Right lobe of liver (tissue), 6 donors: ENCODE data around the gene PTPRN2. TPM values are rescaled to one million over a fixed set of nuclear protein-coding genes. Genes with fewer than 3 reads are reported as not detected.

ENCODE experiments used
- ATAC-seq, 4 donors: fragments of 200-7000 bp; cut with Tn5 transposase; one replicate each; pipeline ENCODE4 v1.9.1; 2020; ENCODE audit warnings: mild to moderate bottlenecking in 4 of 4, moderate library complexity in 4 of 4
- DNase-seq, 3 donors: peaks; one replicate each; pipeline ENCODE4 v3.0.0-alpha.2; 2020
- H3K27ac ChIP-seq, 3 donors: fragments of 200-600 bp; one replicate each; pipeline ENCODE4 v1.8.0; 2022
- H3K27me3 ChIP-seq, 2 donors: fragments of 200-600 bp; one replicate each; pipeline ENCODE4 v1.8.0; 2022
- H3K36me3 ChIP-seq, 4 donors: fragments of 200-600 bp; sonication (generic) in 1 of 4; one replicate each; pipeline versions ENCODE4 v1.5.1 to v1.8.0; 2017 to 2022; ENCODE audit warnings: control low read depth in 1 of 4
- H3K4me1 ChIP-seq, 4 donors: fragments of 200-600 bp; sonication (generic) in 1 of 4; one replicate each; pipeline versions ENCODE4 v1.5.1 to v1.8.0; 2017 to 2022; ENCODE audit warnings: control low read depth in 1 of 4
- H3K4me3 ChIP-seq, 3 donors: fragments of 200-600 bp; one replicate each; pipeline ENCODE4 v1.8.0; 2022
- H3K9me3 ChIP-seq, 4 donors: fragments of 200-600 bp; sonication (generic) in 1 of 4; one replicate each; pipeline versions ENCODE4 v1.5.1 to v1.8.0; 2017 to 2022; ENCODE audit warnings: control low read depth in 1 of 4
- POLR2A ChIP-seq: fragments of 450-650 bp; IDR thresholded peaks from one replicate; pipeline ENCODE4 v1.6.1; 2017; ENCODE audit warnings: antibody characterized with exemption, mild to moderate bottlenecking
- WGBS: methylation state at CpG from one replicate; pipeline ENCODE4 v1.1.6; 2018; ENCODE audit warnings: low coverage, low lambda C conversion rate; ENCODE audit not compliant: insufficient coverage; ENCODE audit errors: missing lambda C conversion rate; 5-methylcytosine and 5-hydroxymethylcytosine counted together
- intact Hi-C, 2 donors: fragments of 100-400 bp; cut with DNase I; formaldehyde crosslinking; loops; one replicate each; pipeline versions ENCODE4 v1.11.2 to v1.14.1; 2022
- total RNA-seq, 6 experiments: library from RNA; depleted of rRNA in 2 of 6; stranded (reverse); fragments of >200 nt in 2 of 6; fragmentation: NEBNext Ultra II Directional in 3 of 6; extraction: Animal tissue kit (Norgen Biotek cat#: 25700) in 3 of 6; gene quantifications; one replicate each; pipeline versions ENCODE4 v1.1.0 to v1.2.4, GENCODE V29; 2016 to 2023
- TF ChIP-seq, protein P1 (sequence below), 4 donors: fragments of 200-600 bp in 3 of 4; fragments of 450-650 bp in 1 of 4; IDR thresholded peaks; one replicate each; pipeline versions ENCODE4 v1.5.1 to v1.8.0; 2016 to 2022; ENCODE audit warnings: antibody characterized with exemption in 4 of 4, mild to moderate bottlenecking in 2 of 4
- donor health status: DM: no; HTN: yes; CAD: no.
- donor health status: DM: no; HTN: no; CAD: no.
- donor health status: DM: no; HTN: no; CAD: no.
- donor health status: DM: no; HTN: yes; CAD: no.
- donor health status: DM: no; HTN: yes; CAD: no.

Gene PTPRN2
- total RNA-seq, 6 experiments from 2014 or later, result 0.15 to 0.87 (median 0.67) TPM

GRCh38 chr7:157855452-157856213, 732.0 kb downstream of the PTPRN2 start:
- DNase-seq (no peak), ATAC-seq (peak in 1 of 4 donors; percentile 7)
- H3K9me3 ChIP-seq, result no peaks in the 10 kb centered on the region
- 57% methylated on average over 16 of the region's 22 CpGs for WGBS
- no peak overlapping the region for H3K27ac ChIP-seq
- TF ChIP-seq, protein P1, sequence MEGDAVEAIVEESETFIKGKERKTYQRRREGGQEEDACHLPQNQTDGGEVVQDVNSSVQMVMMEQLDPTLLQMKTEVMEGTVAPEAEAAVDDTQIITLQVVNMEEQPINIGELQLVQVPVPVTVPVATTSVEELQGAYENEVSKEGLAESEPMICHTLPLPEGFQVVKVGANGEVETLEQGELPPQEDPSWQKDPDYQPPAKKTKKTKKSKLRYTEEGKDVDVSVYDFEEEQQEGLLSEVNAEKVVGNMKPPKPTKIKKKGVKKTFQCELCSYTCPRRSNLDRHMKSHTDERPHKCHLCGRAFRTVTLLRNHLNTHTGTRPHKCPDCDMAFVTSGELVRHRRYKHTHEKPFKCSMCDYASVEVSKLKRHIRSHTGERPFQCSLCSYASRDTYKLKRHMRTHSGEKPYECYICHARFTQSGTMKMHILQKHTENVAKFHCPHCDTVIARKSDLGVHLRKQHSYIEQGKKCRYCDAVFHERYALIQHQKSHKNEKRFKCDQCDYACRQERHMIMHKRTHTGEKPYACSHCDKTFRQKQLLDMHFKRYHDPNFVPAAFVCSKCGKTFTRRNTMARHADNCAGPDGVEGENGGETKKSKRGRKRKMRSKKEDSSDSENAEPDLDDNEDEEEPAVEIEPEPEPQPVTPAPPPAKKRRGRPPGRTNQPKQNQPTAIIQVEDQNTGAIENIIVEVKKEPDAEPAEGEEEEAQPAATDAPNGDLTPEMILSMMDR (IDR thresholded peaks at IDR 0.05), result no peak
- no peak for TF ChIP-seq POLR2A
- intact Hi-C loops, result no loop called here
- no peaks in the 10 kb centered on the region for H3K36me3 ChIP-seq
- H3K4me1 ChIP-seq, result peaks cover 0 to 3% (median 0%) of the 10 kb centered on the region in 4 donors
- H3K4me3 ChIP-seq, result peak overlapping the region in 1 of 3 donors; percentile 51
- H3K27me3 ChIP-seq, result no peaks in the 10 kb centered on the region

- no peaks in the 10 kb centered on the region for H3K9me3 ChIP-seq
- no peak for TF ChIP-seq POLR2A
- TF ChIP-seq, protein P1 (IDR thresholded peaks at IDR 0.05), result no peak
- peak overlapping the region in 1 of 3 donors; percentile 51 for H3K4me3 ChIP-seq
- H3K27ac ChIP-seq, result no peak overlapping the region
- DNase-seq, result no peak
- 60% methylated on average over 3 of the region's 22 CpGs for WGBS
- ATAC-seq, result no peak
- no peaks in the 10 kb centered on the region for H3K36me3 ChIP-seq
- no peaks in the 10 kb centered on the region for H3K27me3 ChIP-seq
- peaks cover 0 to 3% (median 0%) of the 10 kb centered on the region in 4 donors for H3K4me1 ChIP-seq
- intact Hi-C loops, result no loop called here
Measured at GRCh38 chr7:157855016-157855415, 732.6 kb downstream of the PTPRN2 start.

GRCh38 chr7:157854066-157854891, 733.3 kb downstream of the PTPRN2 start:
- Histone ChIP-seq H3K27ac (peak overlapping the region; percentile 24 to 48 (median 43)), H3K36me3 (no peaks in the 10 kb centered on the region), H3K4me1 (peaks cover 0 to 3% (median 0%) of the 10 kb centered on the region in 4 donors), H3K4me3 (peak overlapping the region in 1 of 3 donors; percentile 51), H3K27me3 (no peaks in the 10 kb centered on the region), H3K9me3 (no peaks in the 10 kb centered on the region)
- TF ChIP-seq, protein P1 (IDR thresholded peaks at IDR 0.05), result no peak
- peak; percentile 16 for TF ChIP-seq POLR2A
- ATAC-seq (peak; percentile 94), DNase-seq (peak; percentile 85 to 92 (median 90))
- 53% methylated on average over 12 of the region's 28 CpGs for WGBS
- intact Hi-C loops, result no loop called here

DNA sequence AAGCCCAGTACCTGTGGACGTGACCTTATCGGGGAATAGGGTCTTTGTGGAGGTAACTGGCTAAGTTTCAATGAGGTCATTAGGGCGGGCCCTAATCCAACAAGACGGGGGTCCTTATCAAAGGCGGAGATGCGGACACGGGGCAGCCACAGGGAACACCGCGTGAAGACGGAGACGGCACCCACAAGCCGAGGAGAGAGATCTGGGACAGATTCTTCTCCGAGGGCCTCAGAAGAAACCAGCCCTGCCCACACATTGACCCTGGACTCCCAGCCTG, 733.9 kb downstream of the PTPRN2 start:
- Histone ChIP-seq H3K4me3 (no peak overlapping the region), H3K4me1 (peaks cover 0 to 3% (median 0%) of the 10 kb centered on the region in 4 donors), H3K27me3 (no peaks in the 10 kb centered on the region), H3K27ac (peak overlapping the region in 2 of 3 donors; percentile 24 to 48), H3K36me3 (no peaks in the 10 kb centered on the region), H3K9me3 (no peaks in the 10 kb centered on the region)
- no peak for TF ChIP-seq POLR2A
- TF ChIP-seq, protein P1 (IDR thresholded peaks at IDR 0.05), result no peak
- ATAC-seq (no peak), DNase-seq (peak in 1 of 3 donors; percentile 51)
- intact Hi-C loops, result no loop called here
- WGBS, result 60% methylated on average over 2 of the region's 13 CpGs
